GM12878 (cell line): ENCODE measurements around the gene OPCML.

Experiments used
- CTCF ChIP-seq, 3 experiments: IDR thresholded peaks in 2 of 3; conservative IDR thresholded peaks in 1 of 3; 2 replicates each; pipeline ENCODE4 v1.5.1; 2011; ENCODE audit warnings: low read depth in 3 of 3, low read length in 3 of 3, mild to moderate bottlenecking in 3 of 3, control low read depth in 2 of 3, moderate library complexity in 2 of 3, inconsistent platforms in 1 of 3, mixed read lengths in 1 of 3; ENCODE audit not compliant: control insufficient read depth in 2 of 3, insufficient read depth in 1 of 3; ENCODE audit errors: extremely low read depth in 1 of 3
- EZH2 ChIP-seq: IDR thresholded peaks from 2 replicates; pipeline ENCODE4 v1.6.1; 2012; ENCODE audit warnings: low read depth, mild to moderate bottlenecking, control low read depth, inconsistent platforms, low read length, borderline replicate concordance; ENCODE audit not compliant: control insufficient read depth
- HDAC2 ChIP-seq: fragments of 200-600 bp; sonication (generic); IDR thresholded peaks from 2 replicates; pipeline ENCODE4 v1.6.1; 2017
- POLR2A ChIP-seq: IDR thresholded peaks from 2 replicates; pipeline ENCODE4 v1.6.1; 2011; ENCODE audit warnings: low read depth, mild to moderate bottlenecking, low read length
- POLR2AphosphoS5 ChIP-seq: IDR thresholded peaks from 2 replicates; pipeline ENCODE4 v1.6.1; 2011; ENCODE audit warnings: mild to moderate bottlenecking, low read length, inconsistent platforms
- PRDM15 ChIP-seq: fragments of 450-650 bp; formaldehyde crosslinking; IDR thresholded peaks from 2 replicates; pipeline ENCODE4 v1.4.0; 2020; ENCODE audit warnings: mild to moderate bottlenecking, moderate library complexity
- RCOR1 ChIP-seq: conservative IDR thresholded peaks from 2 replicates; pipeline ENCODE4 v1.6.1; 2012; ENCODE audit warnings: low read depth, low read length, improper control_type of control experiment
- TAF1 ChIP-seq: IDR thresholded peaks from 2 replicates; pipeline ENCODE4 v1.6.1; 2011; ENCODE audit warnings: mild to moderate bottlenecking, low read depth, low read length, borderline replicate concordance
- ZBTB33 ChIP-seq: fragments of 450-650 bp; IDR thresholded peaks from 2 replicates; pipeline ENCODE4 v1.6.1; 2017; ENCODE audit warnings: mild to moderate bottlenecking
- ZNF24 ChIP-seq: fragments of 450-650 bp; IDR thresholded peaks from 2 replicates; pipeline ENCODE4 v1.6.1; 2017; ENCODE audit warnings: antibody characterized with exemption, mild to moderate bottlenecking

- TF ChIP-seq CTCF (IDR thresholded peaks at IDR 0.05 in 2 of 3, conservative IDR thresholded peaks at IDR 0.05 in 1 of 3; ENCODE audit: control insufficient read depth in 2 of 3, extremely low read depth in 1 of 3, insufficient read depth in 1 of 3, low read depth in 3 of 3, low read length in 3 of 3) (no peak), TAF1 (no peak), PRDM15 (no peak), POLR2A (no peak), HDAC2 (no peak), ZBTB33 (no peak), RCOR1 (no peak), ZNF24 (no peak), EZH2 (no peak), POLR2AphosphoS5 (no peak)
Measured at GRCh38 chr11:132427611-132428010, 1104.7 kb downstream of the OPCML start.
